HUDEP-2 (cell line): Measurements from ENCODE around the gene NME1.
A peak's percentile ranks its signal among the peaks of the same experiment; 100 is the strongest.
"Not testable (repeated sequence)": the region's sequence is repeated elsewhere in the genome, so short reads cannot be mapped to it uniquely, and the experiment has no call there.

Experiments used
- DNase-seq, 76 experiments: peaks; one replicate each; lab custom pipeline; 2025; ENCODE audit not compliant: unreplicated experiment in 76 of 76; lab: John Stamatoyannopoulos, UW

The NME1 gene

DNA sequence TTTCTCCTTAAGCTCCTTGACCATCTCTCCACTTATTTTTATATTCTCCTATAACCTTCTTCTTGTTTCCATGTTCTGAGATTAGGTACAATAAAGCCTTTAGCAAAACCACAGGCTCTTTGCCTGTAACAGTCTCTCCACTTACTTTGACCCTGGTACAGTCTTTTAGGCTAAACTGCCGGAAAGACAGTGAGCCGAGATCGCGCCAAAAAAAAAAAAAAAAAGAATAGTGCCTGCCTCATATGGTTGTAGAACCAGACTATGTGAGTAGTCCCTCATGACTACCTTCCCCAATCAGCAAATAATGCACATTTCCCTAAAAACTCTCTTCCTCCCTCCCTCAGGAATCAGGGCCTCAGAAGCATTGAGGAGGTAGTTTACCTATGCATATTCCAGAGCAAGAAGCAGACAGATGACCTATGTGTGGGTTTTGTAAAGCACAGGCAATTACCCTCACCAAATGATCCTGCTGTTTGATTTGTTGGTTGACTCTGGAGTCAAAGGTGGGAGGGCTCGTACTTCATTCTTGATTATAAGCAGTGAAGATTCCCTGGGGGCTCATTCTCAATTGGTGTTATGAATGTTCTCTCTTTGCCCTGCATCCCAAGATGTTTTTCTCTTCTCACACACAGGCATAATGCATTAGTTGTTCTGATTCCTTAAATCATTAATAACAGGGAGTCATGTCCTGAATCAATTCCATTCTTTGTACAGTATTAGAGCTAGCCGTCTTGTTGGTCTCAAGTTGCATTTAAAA, 8.9 kb upstream of the NME1 start:
- DNase-seq: no peak

DNA sequence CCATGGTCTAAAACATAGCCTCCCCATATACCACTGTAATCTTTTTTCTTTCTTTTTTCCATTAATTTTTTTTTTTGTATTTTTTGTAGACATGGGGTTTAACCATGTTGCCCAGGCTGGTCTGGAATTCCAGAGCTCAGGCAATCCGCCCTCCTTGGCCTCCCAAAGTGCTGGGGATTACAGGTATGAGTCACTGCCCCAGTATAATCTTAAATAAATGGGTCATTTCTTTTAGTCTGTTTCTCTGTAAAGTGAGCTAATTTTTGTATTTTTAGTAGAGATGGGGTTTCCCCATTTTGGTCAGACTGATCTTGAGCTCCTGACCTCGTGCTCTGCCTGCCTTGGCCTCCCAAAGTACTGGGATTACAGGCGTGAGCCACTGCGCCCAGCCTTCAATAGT, 5.7 kb upstream of the NME1 start:
- DNase-seq: no peak

GRCh38 chr17:51149163-51149562, 4.2 kb upstream of the NME1 start:
- DNase-seq: no peak

- DNase-seq: no peak
Measured at GRCh38 chr17:51150932-51151331, 2.4 kb upstream of the NME1 start.

DNA sequence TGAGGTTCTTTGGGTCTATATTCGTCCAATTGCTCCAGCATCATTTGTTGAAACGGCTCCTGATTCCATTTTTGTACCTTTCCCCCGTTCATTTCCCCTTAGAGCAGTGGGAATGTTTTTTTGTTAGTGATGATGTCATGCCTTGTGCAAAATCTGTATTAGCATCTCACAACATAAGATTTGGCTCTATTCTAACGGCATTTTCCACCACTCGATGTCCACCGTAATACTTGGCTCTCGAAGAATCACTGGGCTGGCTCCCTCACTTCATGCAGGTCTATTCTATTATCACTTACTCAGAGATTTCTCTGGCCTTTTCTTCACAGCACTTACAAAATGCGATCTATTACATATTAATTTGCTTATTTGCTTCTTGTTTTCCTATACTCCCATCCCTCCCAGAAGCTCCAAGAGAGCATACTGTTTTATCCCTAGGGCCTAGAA, 571 bp upstream of the NME1 start:
- DNase-seq: no peak

DNA sequence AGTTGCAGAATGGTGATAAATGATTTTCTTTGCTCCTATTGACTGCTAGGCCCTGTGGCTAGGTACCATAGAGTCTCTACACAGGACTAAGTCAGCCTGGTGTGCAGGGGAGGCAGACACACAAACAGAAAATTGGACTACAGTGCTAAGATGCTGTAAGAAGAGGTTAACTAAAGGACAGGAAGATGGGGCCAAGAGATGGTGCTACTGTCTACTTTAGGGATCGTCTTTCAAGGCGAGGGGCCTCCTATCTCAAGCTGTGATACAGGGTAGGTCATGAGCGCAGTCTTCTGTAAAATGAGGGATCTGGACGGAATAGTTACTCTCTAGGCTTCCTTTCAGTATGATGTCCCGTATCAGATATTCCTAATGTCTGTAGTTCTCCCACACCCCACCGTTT, 817 bp downstream of the NME1 start:
- DNase-seq: peak in 4 of 76 experiments; percentile 18 to 49 (median 21)

GRCh38 chr17:51155416-51155815, 2.1 kb downstream of the NME1 start:
- DNase-seq: no peak

GRCh38 chr17:51159604-51160003, 6.2 kb downstream of the NME1 start:
- DNase-seq: no peak

DNA sequence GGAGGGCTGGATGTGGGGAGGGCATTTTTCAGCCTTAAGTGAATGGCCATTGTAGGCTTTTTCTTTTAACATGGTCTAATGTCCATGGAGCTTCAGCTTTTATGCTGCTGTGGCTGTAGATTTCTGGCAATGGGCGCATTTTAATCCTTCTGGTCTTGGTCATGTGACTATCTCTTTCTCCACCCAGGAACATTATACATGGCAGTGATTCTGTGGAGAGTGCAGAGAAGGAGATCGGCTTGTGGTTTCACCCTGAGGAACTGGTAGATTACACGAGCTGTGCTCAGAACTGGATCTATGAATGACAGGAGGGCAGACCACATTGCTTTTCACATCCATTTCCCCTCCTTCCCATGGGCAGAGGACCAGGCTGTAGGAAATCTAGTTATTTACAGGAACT, 8.2 kb downstream of the NME1 start:
- no peak for DNase-seq

GRCh38 chr17:51164911-51165679, 11.7 kb downstream of the NME1 start:
- peak in 1 of 76 experiments; percentile 5 for DNase-seq

- peak in 9 of 76 experiments; percentile 20 to 44 (median 33) for DNase-seq
Measured at GRCh38 chr17:51165680-51166197, 12.4 kb downstream of the NME1 start.

DNA sequence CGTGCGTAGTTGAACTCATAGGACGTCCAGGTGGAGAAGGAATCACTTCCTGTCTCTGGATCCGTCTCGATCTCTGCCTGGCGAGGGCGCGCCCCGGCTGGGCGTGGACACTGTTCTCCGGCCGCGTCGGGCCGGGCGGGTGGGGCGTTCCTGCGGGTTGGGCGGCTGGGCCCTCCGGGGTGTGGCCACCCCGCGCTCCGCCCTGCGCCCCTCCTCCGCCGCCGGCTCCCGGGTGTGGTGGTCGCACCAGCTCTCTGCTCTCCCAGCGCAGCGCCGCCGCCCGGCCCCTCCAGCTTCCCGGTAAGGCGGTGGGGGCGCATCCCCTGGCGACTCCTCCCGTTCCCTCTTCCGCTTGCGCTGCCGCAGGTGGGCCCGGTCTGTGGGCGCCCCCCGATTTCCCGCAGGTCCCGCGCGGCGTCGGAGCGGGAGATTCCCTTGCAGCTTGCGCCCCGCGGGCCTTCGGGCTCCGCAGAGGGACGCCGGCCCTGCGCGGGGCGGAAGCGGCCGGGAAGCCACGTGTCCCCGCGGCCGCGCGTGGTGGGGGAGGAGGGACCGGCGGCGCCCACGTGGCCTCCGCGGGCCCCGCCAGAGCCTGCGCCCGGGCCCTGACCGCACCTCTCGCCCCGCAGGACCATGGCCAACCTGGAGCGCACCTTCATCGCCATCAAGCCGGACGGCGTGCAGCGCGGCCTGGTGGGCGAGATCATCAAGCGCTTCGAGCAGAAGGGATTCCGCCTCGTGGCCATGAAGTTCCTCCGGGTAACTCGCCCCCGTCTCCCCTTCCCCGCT, 13.0 kb downstream of the NME1 start, which contains the start of gene NME2:
Gene NME2, plus strand, starts transcription at position 214 of the 789 bp plus-strand sequence. Its CDS starts 420 bp downstream, at position 634.
- DNase-seq: peak in 74 of 76 experiments; percentile 17 to 91 (median 74)

- peak in 51 of 76 experiments; percentile 8 to 66 (median 37) for DNase-seq
Measured at GRCh38 chr17:51166987-51167931, 13.9 kb downstream of the NME1 start.

- DNase-seq: no peak
Measured at GRCh38 chr17:51169340-51169739, 16.0 kb downstream of the NME1 start.

GRCh38 chr17:51170736-51171135, 17.4 kb downstream of the NME1 start:
- no peak for DNase-seq

GRCh38 chr17:51172030-51172429, 18.7 kb downstream of the NME1 start:
- DNase-seq: not testable (repeated sequence)

DNA sequence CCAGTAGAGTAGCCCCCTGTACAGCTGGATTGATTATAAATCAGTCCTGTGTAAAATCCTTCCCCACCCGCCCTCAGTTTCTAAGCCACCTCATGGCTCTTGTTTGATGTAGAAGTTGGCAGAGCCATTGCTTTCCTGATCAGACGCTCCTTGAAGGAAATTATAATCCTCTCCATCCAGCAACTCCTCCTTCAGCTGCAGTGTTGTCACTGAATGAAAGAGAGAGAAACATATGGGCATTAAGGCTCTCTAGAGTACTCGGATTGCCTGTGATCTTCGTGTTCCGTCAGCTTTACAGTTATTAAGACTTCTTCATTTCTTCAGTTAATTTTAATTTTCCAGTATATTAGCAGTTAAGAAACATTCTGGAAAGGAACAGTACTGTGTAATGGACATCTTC, 27.1 kb downstream of the NME1 start:
- no peak for DNase-seq

DNA sequence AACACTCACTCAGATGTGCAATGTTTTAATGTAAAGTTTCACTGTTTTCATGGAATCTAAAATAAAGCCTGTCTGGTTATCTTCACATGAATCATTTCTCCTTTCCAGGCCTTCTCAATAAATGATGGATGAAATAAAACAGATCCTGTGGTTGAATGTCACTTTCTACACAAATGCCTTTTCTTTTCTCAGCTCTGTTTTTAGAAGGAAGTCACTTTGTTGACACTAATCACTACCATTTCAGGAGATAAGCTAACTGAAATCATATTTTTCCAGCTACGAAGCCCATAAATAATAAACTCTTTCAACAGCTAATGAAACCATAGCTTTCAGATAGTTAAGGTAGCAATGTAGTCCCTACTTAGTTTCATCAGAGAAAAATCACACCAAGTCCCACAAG, 30.8 kb downstream of the NME1 start:
- no peak for DNase-seq

GRCh38 chr17:51185763-51186332, 32.5 kb downstream of the NME1 start:
- no peak for DNase-seq
